ENCODE measurements around the gene MAN2B2.

The MAN2B2 gene

DNA sequence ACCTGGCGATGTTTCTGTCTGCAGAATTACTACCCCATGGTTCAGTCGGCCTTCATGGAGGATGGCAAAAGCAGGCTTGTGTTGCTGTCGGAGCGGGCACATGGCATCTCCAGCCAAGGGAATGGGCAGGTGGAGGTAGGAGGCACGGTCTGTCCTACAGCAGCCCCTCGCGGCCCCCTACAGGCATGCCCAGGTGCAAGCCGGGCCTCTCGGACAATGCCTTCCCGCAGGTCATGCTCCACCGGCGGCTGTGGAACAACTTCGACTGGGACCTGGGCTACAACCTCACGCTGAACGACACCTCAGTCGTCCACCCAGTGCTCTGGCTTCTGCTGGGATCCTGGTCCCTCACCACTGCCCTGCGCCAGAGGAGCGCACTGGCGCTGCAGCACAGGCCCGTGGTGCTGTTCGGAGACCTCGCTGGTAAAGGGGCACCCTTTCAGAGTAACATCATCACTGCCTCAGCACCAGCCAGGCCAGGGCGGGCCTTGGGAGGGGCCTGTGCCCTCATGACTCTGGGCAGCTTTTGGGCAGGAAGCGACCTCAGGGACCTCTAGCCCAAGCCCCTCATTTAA lies 36.0 kb downstream of the MAN2B2 start:
- Histone ChIP-seq H2AFZ (ENCODE audit: low read depth, low read length) (no peak overlapping the region), H3K27me3 (ENCODE audit: insufficient read depth, low read length) (no peaks in the 10 kb centered on the region), H3K9me3 (ENCODE audit: low read length) (peaks cover 1% of the 10 kb centered on the region), H3K36me3 (ENCODE audit: insufficient read depth, low read length) (peaks cover 22% of the 10 kb centered on the region), H3K4me1 (ENCODE audit: insufficient read depth, low read length) (no peaks in the 10 kb centered on the region), H3K4me3 (ENCODE audit: low read length) (no peak overlapping the region)

DNA sequence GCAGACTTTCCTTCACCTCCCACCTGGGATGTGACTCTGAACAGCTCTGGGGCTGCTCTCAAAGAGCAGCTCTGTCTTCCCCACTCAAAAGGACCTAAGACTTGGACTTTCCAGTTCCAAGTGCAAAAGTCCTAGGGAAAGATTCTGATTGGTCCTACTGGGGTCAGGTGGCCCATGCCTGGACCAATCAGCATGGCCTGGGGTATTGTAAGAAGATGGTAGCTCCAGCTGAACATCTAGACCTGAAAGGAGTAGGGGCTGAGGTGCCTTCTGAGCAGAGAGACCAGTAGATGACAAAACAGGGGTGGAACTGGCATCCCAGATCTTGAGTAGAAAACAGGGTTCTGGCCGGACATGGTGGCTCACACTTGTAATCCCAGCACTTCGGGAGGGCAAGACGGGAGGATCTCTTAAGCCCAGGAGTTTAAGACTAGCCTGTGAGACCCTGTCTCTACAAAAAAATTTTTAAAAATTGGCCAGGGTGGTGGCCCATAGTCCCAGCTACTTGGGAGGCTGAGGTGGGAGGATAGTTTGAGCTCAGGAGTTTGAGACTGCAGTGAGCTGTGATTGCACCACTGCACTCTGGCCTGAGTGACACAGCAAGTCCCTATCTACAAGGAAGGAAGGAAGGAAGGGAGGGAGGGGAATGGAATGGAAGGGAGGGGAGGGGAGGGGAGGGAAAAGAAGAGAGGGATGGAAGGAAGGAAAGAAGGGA lies 38.1 kb downstream of the MAN2B2 start:
- Histone ChIP-seq H3K4me3 (ENCODE audit: low read length) (no peak overlapping the region), H3K27me3 (ENCODE audit: insufficient read depth, low read length) (no peaks in the 10 kb centered on the region), H2AFZ (ENCODE audit: low read depth, low read length) (no peak overlapping the region), H3K4me1 (ENCODE audit: insufficient read depth, low read length) (no peaks in the 10 kb centered on the region), H3K9me3 (ENCODE audit: low read length) (no peaks in the 10 kb centered on the region), H3K36me3 (ENCODE audit: insufficient read depth, low read length) (peaks cover 32% of the 10 kb centered on the region)

DNA sequence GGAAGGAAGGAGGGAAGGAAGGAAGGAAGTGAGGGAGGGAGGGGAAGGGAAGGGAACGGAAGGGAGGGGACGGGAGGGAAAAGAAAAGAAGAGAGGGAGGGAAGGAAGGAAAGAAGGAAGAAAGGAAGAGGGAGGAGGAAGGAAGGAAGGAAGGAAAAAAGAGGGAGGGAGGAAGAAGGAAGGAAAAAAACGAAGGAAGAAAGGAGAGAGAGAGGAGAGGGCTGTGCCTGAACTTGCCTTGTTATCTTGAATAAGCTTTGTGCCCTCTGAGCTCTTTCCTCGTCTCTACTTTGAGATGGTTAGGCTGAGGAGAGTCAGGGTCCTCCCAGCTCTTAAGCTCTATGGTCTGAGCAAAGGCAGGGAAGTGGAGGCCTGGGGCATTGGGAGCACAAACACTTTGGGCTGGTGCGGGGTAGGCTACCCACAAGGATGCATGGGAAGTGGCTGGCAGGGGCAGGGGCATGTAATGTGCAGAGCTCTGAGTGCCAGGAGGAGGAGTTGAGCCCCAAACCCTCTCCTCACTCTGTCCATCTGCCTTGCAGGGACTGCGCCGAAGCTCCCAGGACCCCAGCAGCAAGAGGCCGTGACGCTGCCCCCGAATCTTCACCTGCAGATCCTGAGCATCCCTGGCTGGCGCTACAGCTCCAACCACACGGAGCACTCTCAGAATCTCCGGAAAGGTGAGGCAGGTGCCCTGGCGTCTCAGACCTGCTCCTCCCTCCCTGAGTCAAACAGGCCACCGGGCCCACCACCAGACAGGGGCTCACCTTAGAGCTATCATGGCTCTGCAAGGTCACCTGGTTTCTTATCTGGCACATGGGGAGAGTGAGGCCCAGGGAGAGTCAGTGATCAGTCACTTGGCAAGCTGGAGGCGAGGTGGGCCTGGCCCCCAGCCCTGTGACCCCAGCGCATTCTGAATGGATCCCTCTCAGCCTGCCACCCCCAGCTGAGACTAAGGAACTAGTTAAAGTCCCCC lies 39.0 kb downstream of the MAN2B2 start:
- Histone ChIP-seq H3K36me3 (ENCODE audit: insufficient read depth, low read length) (peaks cover 40% of the 10 kb centered on the region), H3K4me1 (ENCODE audit: insufficient read depth, low read length) (no peaks in the 10 kb centered on the region), H3K9me3 (ENCODE audit: low read length) (no peaks in the 10 kb centered on the region), H3K27me3 (ENCODE audit: insufficient read depth, low read length) (no peaks in the 10 kb centered on the region), H2AFZ (ENCODE audit: low read depth, low read length) (no peak overlapping the region), H3K4me3 (ENCODE audit: low read length) (no peak overlapping the region)

DNA sequence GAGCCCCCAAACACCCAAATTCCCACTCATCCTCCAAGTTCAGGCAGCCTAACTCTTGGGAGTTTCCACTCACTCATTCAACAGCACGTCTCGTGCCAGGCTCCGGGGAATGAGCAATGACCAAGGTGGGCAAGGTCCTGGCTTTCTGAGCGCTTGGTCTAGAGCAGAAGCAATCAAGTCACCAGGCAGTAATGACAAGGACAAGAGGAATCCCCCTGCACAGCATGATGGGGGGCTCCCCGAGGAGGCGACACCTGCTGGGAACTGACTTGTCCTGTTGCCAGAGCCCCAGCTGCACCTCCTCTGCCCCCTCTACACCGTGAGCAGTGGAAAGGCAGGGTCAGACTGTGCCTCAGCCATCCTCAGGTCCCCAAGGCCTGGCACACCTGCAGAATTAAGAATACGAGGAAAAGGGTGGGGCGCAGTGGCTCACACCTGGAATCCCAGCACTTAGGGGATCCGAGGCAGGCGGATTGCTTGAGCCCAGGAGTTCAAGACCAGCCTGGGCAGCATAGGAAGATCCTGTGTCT lies 39.8 kb downstream of the MAN2B2 start:
- no peaks in the 10 kb centered on the region for H3K27me3 ChIP-seq (ENCODE audit: insufficient read depth, low read length)
- H3K36me3 ChIP-seq (ENCODE audit: insufficient read depth, low read length) = peaks cover 42% of the 10 kb centered on the region

DNA sequence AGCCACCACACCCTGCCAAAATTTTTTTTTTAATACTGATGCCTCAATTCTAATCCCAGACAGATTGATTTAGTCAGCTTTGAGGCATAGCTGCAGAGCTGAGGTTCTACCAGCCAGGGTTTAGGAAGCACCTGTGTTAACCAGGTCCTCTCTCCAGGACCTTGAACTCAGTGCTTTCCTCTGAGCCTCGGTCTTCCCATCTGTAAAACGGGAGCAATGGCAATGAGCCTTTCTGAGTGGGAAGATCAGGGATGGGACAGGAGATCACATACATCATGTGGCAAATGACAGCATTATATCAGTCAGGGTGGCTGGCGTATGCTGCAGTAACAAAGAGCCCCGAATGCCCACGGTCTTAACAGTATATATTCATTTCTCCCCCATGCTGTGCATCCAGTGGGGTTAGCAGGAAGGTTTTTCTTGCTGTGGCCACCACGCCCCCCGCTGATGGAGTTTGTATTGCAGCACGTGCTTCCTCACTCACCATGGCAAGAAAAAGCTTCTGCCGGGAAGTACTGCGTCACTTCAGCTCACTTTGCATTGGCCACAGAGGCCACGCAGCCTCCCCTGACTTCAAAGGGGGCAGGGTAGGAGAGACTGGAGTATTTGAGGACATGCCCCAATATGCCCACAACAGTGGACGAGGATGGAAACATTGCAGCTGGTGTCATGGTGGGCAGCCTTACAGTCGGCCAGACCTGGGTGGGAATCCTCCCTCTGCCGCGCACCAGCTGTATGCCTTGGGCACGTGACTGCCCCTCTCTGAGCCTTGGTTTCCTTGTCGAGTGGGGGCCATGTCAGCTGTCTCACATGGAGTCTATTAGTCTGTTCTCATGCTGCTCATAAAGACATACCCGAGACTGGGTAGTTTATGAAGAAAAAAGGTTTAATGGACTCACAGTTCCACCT lies 41.4 kb downstream of the MAN2B2 start:
- Histone ChIP-seq H3K27me3 (ENCODE audit: insufficient read depth, low read length) (no peaks in the 10 kb centered on the region), H3K9me3 (ENCODE audit: low read length) (no peaks in the 10 kb centered on the region), H2AFZ (ENCODE audit: low read depth, low read length) (no peak overlapping the region), H3K4me3 (ENCODE audit: low read length) (no peak overlapping the region), H3K4me1 (ENCODE audit: insufficient read depth, low read length) (no peaks in the 10 kb centered on the region), H3K36me3 (ENCODE audit: insufficient read depth, low read length) (peaks cover 33% of the 10 kb centered on the region)

More for the DNA sequence above, 39.8 kb downstream of the MAN2B2 start:
- Histone ChIP-seq H2AFZ (ENCODE audit: low read depth, low read length) (no peak overlapping the region), H3K9me3 (ENCODE audit: low read length) (no peaks in the 10 kb centered on the region), H3K4me3 (ENCODE audit: low read length) (no peak overlapping the region), H3K4me1 (ENCODE audit: insufficient read depth, low read length) (no peaks in the 10 kb centered on the region)

DNA sequence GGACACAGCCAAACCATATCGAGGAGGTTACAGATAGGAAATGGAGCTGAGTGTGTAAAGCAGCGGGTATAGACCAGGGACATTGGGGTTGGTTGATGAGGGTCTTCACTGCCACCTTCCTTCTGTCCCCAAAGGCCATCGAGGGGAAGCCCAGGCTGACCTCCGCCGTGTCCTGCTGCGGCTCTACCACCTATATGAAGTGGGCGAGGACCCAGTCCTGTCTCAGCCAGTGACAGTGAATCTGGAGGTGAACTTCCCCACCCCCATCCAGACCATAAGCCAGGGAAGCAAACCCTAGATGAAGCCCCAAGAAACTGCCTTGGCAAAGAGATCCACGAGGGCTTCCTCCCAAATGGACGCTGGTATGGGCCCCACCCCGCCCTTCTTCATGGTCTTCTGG lies 42.3 kb downstream of the MAN2B2 start:
- Histone ChIP-seq H3K27me3 (ENCODE audit: insufficient read depth, low read length) (no peaks in the 10 kb centered on the region), H3K4me3 (ENCODE audit: low read length) (no peak overlapping the region), H2AFZ (ENCODE audit: low read depth, low read length) (no peak overlapping the region), H3K9me3 (ENCODE audit: low read length) (no peaks in the 10 kb centered on the region), H3K4me1 (ENCODE audit: insufficient read depth, low read length) (no peaks in the 10 kb centered on the region), H3K36me3 (ENCODE audit: insufficient read depth, low read length) (peaks cover 37% of the 10 kb centered on the region)

DNA sequence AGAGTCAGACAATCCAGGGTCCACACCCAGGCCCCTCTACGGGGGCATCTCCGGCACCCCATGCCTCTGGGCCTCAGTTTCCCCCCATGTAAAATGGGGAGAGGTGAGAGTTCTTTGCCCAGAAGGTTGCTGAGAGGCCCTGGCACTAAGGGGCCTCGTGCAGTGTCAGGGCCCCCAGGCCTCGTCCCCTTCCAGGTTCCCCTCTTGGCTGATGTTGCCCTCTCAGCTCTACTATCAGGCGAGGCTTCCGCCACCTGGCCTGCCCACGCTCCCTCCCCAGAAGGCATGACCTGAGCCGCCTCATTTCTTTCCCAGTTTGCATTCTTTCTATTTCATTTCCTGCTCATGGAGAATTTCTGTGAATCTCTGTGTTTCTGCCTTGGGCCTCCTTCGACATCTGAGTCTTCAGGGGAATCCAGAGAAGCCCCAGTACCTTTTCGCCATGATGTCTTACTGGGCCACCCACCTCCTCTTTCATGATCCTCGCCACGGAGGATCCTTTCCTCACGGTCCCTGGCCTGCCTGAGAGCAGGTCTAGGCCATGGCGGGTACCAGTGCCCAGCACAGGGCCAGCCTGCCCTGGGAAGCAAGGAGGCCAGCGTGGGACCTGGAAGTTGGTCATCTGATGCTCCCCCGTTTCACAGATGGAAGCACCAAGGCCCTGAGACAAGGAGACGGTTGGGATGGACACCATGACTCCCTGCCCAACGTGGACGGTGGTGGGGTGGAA lies 43.6 kb downstream of the MAN2B2 start:
- Histone ChIP-seq H2AFZ (ENCODE audit: low read depth, low read length) (no peak overlapping the region), H3K9me3 (ENCODE audit: low read length) (no peaks in the 10 kb centered on the region), H3K36me3 (ENCODE audit: insufficient read depth, low read length) (peaks cover 37% of the 10 kb centered on the region), H3K4me1 (ENCODE audit: insufficient read depth, low read length) (no peaks in the 10 kb centered on the region), H3K4me3 (ENCODE audit: low read length) (no peak overlapping the region), H3K27me3 (ENCODE audit: insufficient read depth, low read length) (no peaks in the 10 kb centered on the region)

DNA sequence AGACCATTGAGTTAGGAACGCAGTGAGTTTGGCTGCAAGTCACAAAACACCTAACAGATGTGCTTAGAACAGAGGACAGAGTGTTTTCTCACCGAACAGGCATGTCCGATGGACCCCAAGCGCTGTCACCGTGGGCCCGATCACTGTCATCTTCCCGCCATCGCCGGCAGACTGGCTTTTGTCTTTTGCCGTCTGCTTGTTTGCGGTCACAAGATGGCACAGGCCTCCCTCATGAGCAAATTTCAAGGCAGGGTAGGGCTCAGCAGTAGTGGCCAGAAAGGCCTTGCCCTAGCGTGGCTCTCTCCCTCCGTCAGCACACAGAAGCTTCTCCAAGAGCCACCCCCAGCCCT lies 44.1 kb downstream of the MAN2B2 start:
- Histone ChIP-seq H3K9me3 (ENCODE audit: low read length) (no peaks in the 10 kb centered on the region), H3K4me1 (ENCODE audit: insufficient read depth, low read length) (no peaks in the 10 kb centered on the region), H2AFZ (ENCODE audit: low read depth, low read length) (no peak overlapping the region), H3K36me3 (ENCODE audit: insufficient read depth, low read length) (peaks cover 37% of the 10 kb centered on the region), H3K27me3 (ENCODE audit: insufficient read depth, low read length) (no peaks in the 10 kb centered on the region), H3K4me3 (ENCODE audit: low read length) (no peak overlapping the region)

DNA sequence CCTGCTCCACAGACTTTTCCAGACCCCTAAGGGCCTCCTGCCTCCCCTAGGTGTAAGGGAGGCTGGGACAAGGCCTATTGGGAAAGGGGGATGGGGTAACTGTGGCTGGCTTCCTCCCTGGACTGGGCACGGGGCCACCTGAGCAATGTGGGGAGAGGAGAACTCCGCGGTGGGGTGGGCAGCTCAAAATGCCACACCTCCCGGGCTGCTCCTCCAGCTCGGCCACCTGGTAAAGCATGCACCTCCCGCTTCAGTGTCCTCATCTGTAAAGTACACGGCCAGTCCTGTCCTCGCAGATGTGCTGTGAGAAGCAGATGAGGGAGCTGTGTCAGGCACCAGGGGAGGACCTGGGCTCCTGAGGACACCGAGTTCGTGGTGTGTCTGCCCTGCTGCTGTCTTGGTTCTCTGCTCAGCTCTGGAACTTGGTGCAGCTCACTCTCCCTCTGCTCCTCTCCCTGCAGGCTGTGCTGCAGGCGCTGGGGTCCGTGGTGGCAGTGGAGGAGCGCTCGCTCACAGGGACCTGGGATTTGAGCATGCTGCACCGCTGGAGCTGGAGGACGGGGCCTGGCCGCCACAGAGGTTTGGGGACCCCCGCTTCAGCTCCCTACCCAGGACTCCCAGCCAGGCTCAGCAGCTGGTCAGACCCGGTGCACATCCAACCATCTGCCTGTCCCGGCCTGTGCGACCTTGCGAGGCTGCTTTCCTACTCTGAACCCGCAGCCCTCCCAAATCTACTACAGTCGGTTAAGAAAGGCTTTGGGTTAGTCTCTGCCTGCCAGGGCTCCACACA lies 44.7 kb downstream of the MAN2B2 start:
- no peak overlapping the region for H2AFZ ChIP-seq (ENCODE audit: low read depth, low read length)
- no peaks in the 10 kb centered on the region for H3K27me3 ChIP-seq (ENCODE audit: insufficient read depth, low read length)
- H3K9me3 ChIP-seq (ENCODE audit: low read length) = no peaks in the 10 kb centered on the region
- H3K4me1 ChIP-seq (ENCODE audit: insufficient read depth, low read length) = no peaks in the 10 kb centered on the region
- peaks cover 37% of the 10 kb centered on the region for H3K36me3 ChIP-seq (ENCODE audit: insufficient read depth, low read length)
- H3K4me3 ChIP-seq (ENCODE audit: low read length) = no peak overlapping the region

DNA sequence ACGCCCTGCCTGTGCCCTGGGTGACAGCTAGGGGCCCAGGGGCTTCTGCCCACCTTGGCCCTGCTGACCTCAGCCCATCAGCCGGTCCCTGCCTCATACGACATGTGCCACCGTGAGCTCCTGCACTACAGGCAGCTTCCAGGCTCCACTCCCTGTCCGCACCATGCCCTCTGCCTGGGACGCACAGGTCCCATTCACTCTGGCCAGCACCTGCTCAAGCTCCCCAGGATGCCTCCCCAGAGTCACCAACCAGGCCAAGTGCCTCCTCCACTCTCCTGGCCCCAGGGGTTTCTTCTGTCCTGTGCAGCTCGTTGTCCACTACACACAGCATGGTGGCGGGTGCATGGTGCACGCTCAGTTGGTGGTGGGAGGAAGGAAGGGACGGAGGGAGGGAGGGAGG lies 45.3 kb downstream of the MAN2B2 start:
- Histone ChIP-seq H3K36me3 (ENCODE audit: insufficient read depth, low read length) (peaks cover 35% of the 10 kb centered on the region), H2AFZ (ENCODE audit: low read depth, low read length) (no peak overlapping the region), H3K27me3 (ENCODE audit: insufficient read depth, low read length) (no peaks in the 10 kb centered on the region), H3K9me3 (ENCODE audit: low read length) (no peaks in the 10 kb centered on the region), H3K4me3 (ENCODE audit: low read length) (no peak overlapping the region), H3K4me1 (ENCODE audit: insufficient read depth, low read length) (no peaks in the 10 kb centered on the region)

DNA sequence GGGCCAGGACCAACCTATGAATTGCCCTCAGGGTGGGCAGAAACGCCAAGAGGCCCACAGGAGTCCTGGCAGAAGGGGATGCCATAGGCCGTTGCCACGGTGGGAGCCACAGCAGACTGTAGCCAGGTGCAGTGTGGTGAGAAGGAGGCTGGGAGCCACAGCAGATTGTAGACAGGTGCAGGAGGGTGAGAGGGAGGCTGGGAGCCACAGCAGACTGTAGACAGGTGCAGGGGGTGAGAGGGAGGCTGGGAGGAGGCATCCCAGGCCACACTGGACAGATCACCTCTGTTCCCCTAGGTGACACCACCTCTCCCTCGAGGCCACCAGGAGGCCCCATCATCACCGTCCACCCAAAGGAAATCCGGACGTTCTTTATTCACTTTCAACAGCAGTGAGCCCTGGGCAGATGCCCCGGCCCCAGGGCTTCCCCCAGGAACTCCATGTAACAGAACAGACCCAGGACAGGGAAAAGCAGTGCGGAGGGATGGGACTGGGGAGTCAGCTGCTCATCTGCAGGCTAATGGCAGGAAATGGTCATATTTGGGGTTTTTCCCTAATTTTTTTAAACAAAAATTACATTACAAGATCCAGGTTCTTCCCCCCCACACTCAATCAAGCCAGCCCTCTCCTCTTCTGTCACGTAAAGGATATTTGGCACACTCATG lies 46.0 kb downstream of the MAN2B2 start:
- no peaks in the 10 kb centered on the region for H3K9me3 ChIP-seq (ENCODE audit: low read length)
- no peaks in the 10 kb centered on the region for H3K27me3 ChIP-seq (ENCODE audit: insufficient read depth, low read length)
- no peaks in the 10 kb centered on the region for H3K4me1 ChIP-seq (ENCODE audit: insufficient read depth, low read length)
- H3K36me3 ChIP-seq (ENCODE audit: insufficient read depth, low read length) = peaks cover 34% of the 10 kb centered on the region
- H2AFZ ChIP-seq (ENCODE audit: low read depth, low read length) = no peak overlapping the region
- H3K4me3 ChIP-seq (ENCODE audit: low read length) = no peak overlapping the region

All from neuron (in vitro differentiated cells).